ENCODE results near the gene CZIB. TPM values are rescaled to one million over a fixed set of nuclear protein-coding genes. Genes with fewer than 3 reads are reported as not detected.

Gene CZIB
- total RNA-seq, 4 donors from 2014 or later: 25.2 to 60.3 (median 33.8) TPM

DNA sequence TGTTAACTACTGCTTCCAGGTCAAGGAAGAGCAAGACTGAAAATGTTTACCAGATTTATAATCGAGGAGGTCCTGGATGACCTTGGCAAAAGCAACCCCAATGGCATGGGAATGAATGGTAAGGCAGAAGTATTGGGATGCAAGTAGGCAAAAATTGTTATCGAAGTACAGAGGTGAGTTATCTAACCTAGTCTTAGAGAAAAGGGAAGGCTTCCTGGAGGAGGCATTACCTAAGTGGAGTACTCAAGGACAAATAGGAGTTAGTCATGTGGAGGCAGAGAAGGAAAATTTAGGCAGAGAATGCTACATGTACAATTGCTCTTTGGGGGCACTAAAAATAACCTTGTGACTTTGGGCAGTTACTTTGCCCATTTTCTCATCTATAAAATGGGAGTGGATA, 21.4 kb upstream of the CZIB start:
- H3K36me3 ChIP-seq: no peaks in the 10 kb centered on the region
- peaks cover 19% of the 10 kb centered on the region for H3K4me1 ChIP-seq
- TF ChIP-seq EP300 (IDR thresholded peaks at IDR 0.05) (no peak), POLR2A (IDR thresholded peaks at IDR 0.05) (no peak), POLR2AphosphoS5 (IDR thresholded peaks at IDR 0.05) (no peak)
- TF ChIP-seq, protein P1, sequence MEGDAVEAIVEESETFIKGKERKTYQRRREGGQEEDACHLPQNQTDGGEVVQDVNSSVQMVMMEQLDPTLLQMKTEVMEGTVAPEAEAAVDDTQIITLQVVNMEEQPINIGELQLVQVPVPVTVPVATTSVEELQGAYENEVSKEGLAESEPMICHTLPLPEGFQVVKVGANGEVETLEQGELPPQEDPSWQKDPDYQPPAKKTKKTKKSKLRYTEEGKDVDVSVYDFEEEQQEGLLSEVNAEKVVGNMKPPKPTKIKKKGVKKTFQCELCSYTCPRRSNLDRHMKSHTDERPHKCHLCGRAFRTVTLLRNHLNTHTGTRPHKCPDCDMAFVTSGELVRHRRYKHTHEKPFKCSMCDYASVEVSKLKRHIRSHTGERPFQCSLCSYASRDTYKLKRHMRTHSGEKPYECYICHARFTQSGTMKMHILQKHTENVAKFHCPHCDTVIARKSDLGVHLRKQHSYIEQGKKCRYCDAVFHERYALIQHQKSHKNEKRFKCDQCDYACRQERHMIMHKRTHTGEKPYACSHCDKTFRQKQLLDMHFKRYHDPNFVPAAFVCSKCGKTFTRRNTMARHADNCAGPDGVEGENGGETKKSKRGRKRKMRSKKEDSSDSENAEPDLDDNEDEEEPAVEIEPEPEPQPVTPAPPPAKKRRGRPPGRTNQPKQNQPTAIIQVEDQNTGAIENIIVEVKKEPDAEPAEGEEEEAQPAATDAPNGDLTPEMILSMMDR (IDR thresholded peaks at IDR 0.05): no peak
- no peak overlapping the region for H3K4me3 ChIP-seq
- no peaks in the 10 kb centered on the region for H3K27me3 ChIP-seq
- DNase-seq (ENCODE audit: low spot score in 2 of 2): no peak
- 97% methylated on average over 2 of the region's 2 CpGs for WGBS
- no peak overlapping the region for H3K27ac ChIP-seq
- H3K9me3 ChIP-seq: no peaks in the 10 kb centered on the region

DNA sequence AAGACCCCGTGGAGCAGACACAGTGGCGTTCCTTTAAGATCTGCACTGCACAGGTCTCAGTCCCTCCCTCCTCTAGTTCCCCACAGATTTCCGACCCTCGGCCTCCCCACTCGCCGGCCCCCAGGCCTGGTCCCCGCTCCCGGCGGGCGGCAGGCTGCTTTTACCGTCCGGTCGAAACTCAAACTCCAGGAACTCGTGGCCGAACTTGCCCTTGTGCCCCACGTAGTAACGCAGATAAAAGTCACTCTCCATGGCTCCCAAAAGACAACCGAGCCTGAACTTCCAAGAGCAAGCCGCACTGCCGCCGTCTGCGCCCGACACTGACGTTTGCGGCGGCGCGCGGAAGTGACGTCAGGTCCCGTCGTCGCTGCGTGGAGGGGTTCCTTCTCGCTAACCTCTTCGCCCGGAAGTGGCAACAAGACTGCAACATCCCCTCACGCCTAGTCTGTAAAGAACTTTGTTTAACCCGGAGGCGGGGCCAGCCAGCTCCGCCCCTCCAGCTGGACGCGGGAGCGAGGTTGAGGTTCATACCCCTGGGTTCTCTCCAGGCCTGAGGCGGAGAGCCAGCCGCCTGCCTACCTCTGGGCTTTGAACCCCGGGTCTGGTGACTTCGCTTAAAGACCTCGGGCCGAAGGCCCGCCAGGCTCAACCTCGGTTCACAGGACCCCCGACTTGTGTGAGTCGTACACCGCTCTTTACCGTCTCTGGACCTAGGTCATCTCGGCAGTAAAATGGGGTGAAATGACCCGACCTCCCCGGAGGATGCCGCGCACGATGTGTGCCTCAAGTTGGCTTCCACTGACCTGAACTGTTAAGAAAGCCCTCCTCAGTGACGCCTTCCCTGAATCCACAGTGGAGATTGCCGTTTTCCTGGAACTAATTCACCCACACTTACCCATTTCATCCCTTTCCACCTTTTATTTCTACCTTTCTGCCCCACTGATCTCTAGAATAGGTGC, 18.0 kb upstream of the CZIB start, which contains the start of gene MAGOH:
Gene MAGOH (minus strand): TSS at position 322 of the 959 bp plus-strand sequence. CDS start 70 bp downstream, at position 252.
- Histone ChIP-seq H3K9me3 (no peaks in the 10 kb centered on the region), H3K27ac (peak within 1 kb of the TSS; percentile 62), H3K36me3 (peaks cover 23% of the 10 kb centered on the region), H3K27me3 (no peaks in the 10 kb centered on the region), H3K4me3 (peak within 1 kb of the TSS; percentile 92), H3K4me1 (peaks cover 25% of the 10 kb centered on the region)
- peak; percentile 96 for DNase-seq (ENCODE audit: low spot score in 2 of 2)
- no peak for TF ChIP-seq EP300 (IDR thresholded peaks at IDR 0.05)
- peak; percentile 51 to 84 for TF ChIP-seq POLR2A (IDR thresholded peaks at IDR 0.05)
- peak; percentile 66 to 97 (median 88) for TF ChIP-seq POLR2AphosphoS5 (IDR thresholded peaks at IDR 0.05)
- TF ChIP-seq, protein P1 (IDR thresholded peaks at IDR 0.05): no peak
- 5% methylated on average over 49 of the region's 64 CpGs for WGBS

DNA sequence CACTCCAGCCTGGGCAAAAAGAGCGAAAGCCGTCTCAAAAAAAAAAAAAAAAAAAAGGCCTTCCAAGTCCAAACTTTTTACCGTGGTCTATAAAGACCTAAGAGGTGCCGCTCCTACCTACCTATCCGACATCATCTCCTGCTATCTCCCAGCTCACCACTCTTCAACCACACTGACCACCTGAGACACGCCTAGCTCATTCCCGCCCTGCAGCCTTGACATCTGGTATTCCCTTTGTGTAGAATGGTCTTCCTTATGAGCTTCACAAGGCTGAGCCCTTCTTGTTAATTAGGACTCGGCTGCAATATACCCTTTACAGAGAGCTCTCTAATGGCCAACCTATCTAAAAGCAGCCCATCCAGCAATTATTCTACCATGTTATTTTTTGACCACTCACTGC, 17.2 kb upstream of the CZIB start:
- TF ChIP-seq POLR2AphosphoS5 (IDR thresholded peaks at IDR 0.05) (no peak), EP300 (IDR thresholded peaks at IDR 0.05) (no peak), POLR2A (IDR thresholded peaks at IDR 0.05) (no peak)
- TF ChIP-seq, protein P1 (IDR thresholded peaks at IDR 0.05): no peak
- no peak for DNase-seq (ENCODE audit: low spot score in 2 of 2)
- Histone ChIP-seq H3K4me1 (peaks cover 25% of the 10 kb centered on the region), H3K27ac (peak overlapping the region; percentile 62), H3K4me3 (peak overlapping the region; percentile 92), H3K36me3 (peaks cover 32% of the 10 kb centered on the region), H3K9me3 (no peaks in the 10 kb centered on the region), H3K27me3 (no peaks in the 10 kb centered on the region)
- WGBS: 30% methylated on average over 8 of the region's 8 CpGs

DNA sequence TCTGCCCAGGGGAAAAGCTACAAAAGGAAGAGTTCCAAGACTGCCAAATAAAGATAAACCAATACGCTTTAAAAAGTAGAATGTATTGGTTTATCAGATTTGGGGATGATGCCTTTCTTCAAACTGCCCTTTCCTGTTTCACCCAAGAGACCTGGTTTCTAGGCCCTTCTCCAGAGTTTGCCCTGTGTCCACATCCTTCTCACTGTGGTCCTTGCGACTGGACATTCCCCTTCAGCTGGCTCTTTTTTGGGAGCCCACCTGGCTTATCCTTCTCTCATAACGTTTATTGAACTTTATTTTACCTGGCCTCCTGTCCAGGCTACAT, 490 bp upstream of the CZIB start:
- WGBS: 48% methylated on average over 3 of the region's 3 CpGs
- TF ChIP-seq EP300 (IDR thresholded peaks at IDR 0.05): no peak
- no peak for TF ChIP-seq POLR2AphosphoS5 (IDR thresholded peaks at IDR 0.05)
- TF ChIP-seq, protein P1 (IDR thresholded peaks at IDR 0.05): no peak
- no peak for TF ChIP-seq POLR2A (IDR thresholded peaks at IDR 0.05)
- Histone ChIP-seq H3K27ac (peak overlapping the region; percentile 95), H3K9me3 (no peaks in the 10 kb centered on the region), H3K4me3 (peak overlapping the region; percentile 66), H3K4me1 (peaks cover 19% of the 10 kb centered on the region), H3K36me3 (peaks cover 16% of the 10 kb centered on the region), H3K27me3 (no peaks in the 10 kb centered on the region)
- no peak for DNase-seq (ENCODE audit: low spot score in 2 of 2)

DNA sequence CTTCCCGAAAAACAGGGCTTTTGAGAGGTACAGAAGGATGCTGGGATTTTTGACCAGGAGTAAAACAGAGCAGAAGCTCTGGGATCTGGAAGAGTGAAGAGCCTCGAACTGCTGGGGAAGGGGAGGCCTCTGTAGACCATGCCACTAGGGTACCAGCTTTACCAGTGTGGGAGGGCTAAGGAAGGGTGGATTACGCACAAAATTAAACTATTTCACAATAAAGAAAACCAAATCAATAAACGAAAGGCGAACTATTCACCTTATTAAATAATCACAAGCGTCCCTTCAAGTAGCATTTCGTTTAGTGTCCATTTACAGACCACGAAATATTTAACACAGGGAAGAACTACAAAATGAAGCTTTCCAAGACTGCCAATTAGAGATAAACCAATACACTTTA, 723 bp downstream of the CZIB start:
- TF ChIP-seq EP300 (IDR thresholded peaks at IDR 0.05) (no peak), POLR2AphosphoS5 (IDR thresholded peaks at IDR 0.05) (no peak), POLR2A (IDR thresholded peaks at IDR 0.05) (no peak)
- TF ChIP-seq, protein P1 (IDR thresholded peaks at IDR 0.05): no peak
- H3K9me3 ChIP-seq: no peaks in the 10 kb centered on the region
- peaks cover 19% of the 10 kb centered on the region for H3K4me1 ChIP-seq
- no peaks in the 10 kb centered on the region for H3K27me3 ChIP-seq
- WGBS: 24% methylated on average over 8 of the region's 8 CpGs
- H3K36me3 ChIP-seq: peaks cover 29% of the 10 kb centered on the region
- peak overlapping the region; percentile 95 for H3K27ac ChIP-seq
- peak in 1 of 2 donors; percentile 4 for DNase-seq (ENCODE audit: low spot score in 2 of 2)
- peak overlapping the region; percentile 66 for H3K4me3 ChIP-seq

Measured in suprapubic skin (tissue), 4 donors.